Panc1 (cell line): ENCODE results near the gene SLIT3. TPM values are rescaled to one million over a fixed set of nuclear protein-coding genes. Genes with fewer than 3 reads are reported as not detected.

Experiments used
- ATAC-seq: fragments of 200-7000 bp; cut with Tn5 transposase; 2 replicates; pipeline ENCODE4 v1.9.1; 2020; ENCODE audit warnings: mild to moderate bottlenecking, moderate library complexity
- BruUV-seq: library from RNA; stranded (reverse); fragments of 400-500 nt; replicated peaks from 2 replicates; lab custom pipeline; 2021; lab: Mats Ljungman, UMichigan
- CTCF ChIA-PET: fragments of 300-600 bp; sonication (Branson Sonifier 250); formaldehyde crosslinking; loops from one replicate; lab custom pipeline; 2022; ENCODE audit warnings: antibody characterized with exemption; lab: Charles Lee
- POLR2A ChIA-PET: fragments of 300-600 bp; sonication (Branson Sonifier 250); formaldehyde crosslinking; loops from one replicate; lab custom pipeline; 2022; ENCODE audit warnings: antibody characterized with exemption; lab: Charles Lee
- DNase-seq: peaks from one replicate; pipeline ENCODE4 v3.0.0-alpha.2; 2010; ENCODE audit warnings: low read depth, low spot score
- H3K27ac ChIP-seq: 2 replicates; pipeline ENCODE4 v1.5.1; 2011; ENCODE audit warnings: mild to moderate bottlenecking, low read length, inconsistent platforms
- H3K27me3 ChIP-seq: fragments of 200-500 bp; sonication (Bioruptor generic); 2 replicates; pipeline ENCODE4 v1.6.0; 2014; ENCODE audit warnings: low read length, inconsistent platforms; ENCODE audit not compliant: control insufficient read depth, insufficient read depth
- H3K36me3 ChIP-seq: fragments of 200-500 bp; sonication (Bioruptor generic); 2 replicates; pipeline ENCODE4 v1.5.1; 2014; ENCODE audit warnings: inconsistent platforms, mild to moderate bottlenecking, low read length, moderate library complexity; ENCODE audit not compliant: control insufficient read depth, insufficient read depth
- H3K4me1 ChIP-seq: 2 replicates; pipeline ENCODE4 v1.5.1; 2011; ENCODE audit warnings: inconsistent platforms, mild to moderate bottlenecking, low read length, moderate library complexity; ENCODE audit not compliant: control insufficient read depth, insufficient read depth
- H3K4me3 ChIP-seq, 2 experiments: 2 replicates each; pipeline ENCODE4 v1.5.1; 2011 to 2012; ENCODE audit warnings: low read depth in 2 of 2, low read length in 2 of 2, mild to moderate bottlenecking in 2 of 2, inconsistent platforms in 1 of 2, moderate library complexity in 1 of 2
- H3K9me3 ChIP-seq: fragments of 200-500 bp; sonication (Bioruptor generic); 2 replicates; pipeline ENCODE4 v1.5.1; 2014; ENCODE audit warnings: low read depth, mild to moderate bottlenecking, inconsistent platforms, low read length, moderate library complexity; ENCODE audit not compliant: control insufficient read depth, insufficient read depth
- POLR2AphosphoS5 ChIP-seq: IDR thresholded peaks from 2 replicates; pipeline ENCODE4 v1.6.1; 2012; ENCODE audit warnings: mild to moderate bottlenecking, low read depth, low read length, moderate library complexity
- REST ChIP-seq, 2 experiments: IDR thresholded peaks; 2 replicates each; pipeline ENCODE4 v1.6.1; 2011 to 2012; ENCODE audit warnings: low read depth in 2 of 2, control low read depth in 1 of 2, low read length in 1 of 2, mild to moderate bottlenecking in 1 of 2, moderate library complexity in 1 of 2; ENCODE audit not compliant: insufficient read depth in 1 of 2
- SIN3A ChIP-seq: IDR thresholded peaks from 2 replicates; pipeline ENCODE4 v1.6.1; 2012; ENCODE audit warnings: low read depth, mild to moderate bottlenecking, low read length, moderate library complexity, borderline replicate concordance; ENCODE audit not compliant: insufficient read depth
- TCF7L2 ChIP-seq: IDR thresholded peaks from 2 replicates; pipeline ENCODE4 v1.6.1; 2011; ENCODE audit warnings: mild to moderate bottlenecking, low read depth, low read length, inconsistent platforms
- in situ Hi-C: cut with HindIII; loops from 2 replicates; pipeline ENCODE4 v1.10.0; 2016; ENCODE audit warnings: low sequenced_read_pairs, low pct_unique_long_range_greater_than_20kb
- intact Hi-C: fragments of 100-400 bp; cut with micrococcal nuclease; formaldehyde crosslinking; loops from one replicate; pipeline ENCODE4 v1.10.0; 2022; ENCODE audit not compliant: unreplicated experiment
- total RNA-seq: library from RNA; stranded (reverse); gene quantifications from one replicate; pipeline ENCODE4 v1.2.1, GENCODE V29; 2021; ENCODE audit not compliant: unreplicated experiment
- TF ChIP-seq, protein P1 (sequence below): fragments of 450-650 bp; IDR thresholded peaks from 2 replicates; pipeline ENCODE4 v1.5.1; 2017; ENCODE audit warnings: mild to moderate bottlenecking

The SLIT3 gene
- total RNA-seq, 1 experiment from 2014 or later = 26.4 TPM

DNA sequence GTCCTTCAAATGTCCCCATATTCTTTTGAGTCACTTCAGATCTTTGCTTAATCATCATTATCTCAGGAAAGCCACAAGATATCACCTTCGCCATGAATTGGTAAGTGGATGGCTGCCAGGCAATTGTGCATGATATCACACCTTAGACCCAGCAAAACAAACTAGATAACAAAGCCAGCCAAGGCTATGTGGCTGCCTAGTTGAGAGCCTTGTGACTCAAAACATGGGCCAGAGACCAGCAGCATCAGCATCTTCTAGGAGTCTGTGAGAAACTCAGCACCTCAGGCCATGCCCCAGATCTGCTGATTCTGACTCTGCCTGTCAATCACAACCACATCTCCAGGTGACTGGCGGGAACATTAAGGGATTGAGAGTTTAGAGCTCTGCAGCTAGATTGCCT, 82.8 kb downstream of the SLIT3 start:
- ATAC-seq = no peak
- no peaks in the 10 kb centered on the region for H3K9me3 ChIP-seq
- BruUV-seq = no TSS peak
- CTCF ChIA-PET = no interaction called here
- in situ Hi-C loops (no loop called here), intact Hi-C loops (no loop called here)
- no peak overlapping the region for H3K4me3 ChIP-seq
- no peak overlapping the region for H3K27ac ChIP-seq
- H3K36me3 ChIP-seq = no peaks in the 10 kb centered on the region
- TF ChIP-seq POLR2AphosphoS5 (no peak), TCF7L2 (no peak), REST (IDR thresholded peaks at IDR 0.05; ENCODE audit: insufficient read depth in 1 of 2, low read depth in 2 of 2, low read length in 1 of 2) (no peak), SIN3A (no peak)
- TF ChIP-seq, protein P1, sequence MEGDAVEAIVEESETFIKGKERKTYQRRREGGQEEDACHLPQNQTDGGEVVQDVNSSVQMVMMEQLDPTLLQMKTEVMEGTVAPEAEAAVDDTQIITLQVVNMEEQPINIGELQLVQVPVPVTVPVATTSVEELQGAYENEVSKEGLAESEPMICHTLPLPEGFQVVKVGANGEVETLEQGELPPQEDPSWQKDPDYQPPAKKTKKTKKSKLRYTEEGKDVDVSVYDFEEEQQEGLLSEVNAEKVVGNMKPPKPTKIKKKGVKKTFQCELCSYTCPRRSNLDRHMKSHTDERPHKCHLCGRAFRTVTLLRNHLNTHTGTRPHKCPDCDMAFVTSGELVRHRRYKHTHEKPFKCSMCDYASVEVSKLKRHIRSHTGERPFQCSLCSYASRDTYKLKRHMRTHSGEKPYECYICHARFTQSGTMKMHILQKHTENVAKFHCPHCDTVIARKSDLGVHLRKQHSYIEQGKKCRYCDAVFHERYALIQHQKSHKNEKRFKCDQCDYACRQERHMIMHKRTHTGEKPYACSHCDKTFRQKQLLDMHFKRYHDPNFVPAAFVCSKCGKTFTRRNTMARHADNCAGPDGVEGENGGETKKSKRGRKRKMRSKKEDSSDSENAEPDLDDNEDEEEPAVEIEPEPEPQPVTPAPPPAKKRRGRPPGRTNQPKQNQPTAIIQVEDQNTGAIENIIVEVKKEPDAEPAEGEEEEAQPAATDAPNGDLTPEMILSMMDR = no peak
- no peaks in the 10 kb centered on the region; the same call in 1 of the 2 replicates for H3K4me1 ChIP-seq
- no peak for DNase-seq
- POLR2A ChIA-PET = no interaction called here
- H3K27me3 ChIP-seq = no peaks in the 10 kb centered on the region

DNA sequence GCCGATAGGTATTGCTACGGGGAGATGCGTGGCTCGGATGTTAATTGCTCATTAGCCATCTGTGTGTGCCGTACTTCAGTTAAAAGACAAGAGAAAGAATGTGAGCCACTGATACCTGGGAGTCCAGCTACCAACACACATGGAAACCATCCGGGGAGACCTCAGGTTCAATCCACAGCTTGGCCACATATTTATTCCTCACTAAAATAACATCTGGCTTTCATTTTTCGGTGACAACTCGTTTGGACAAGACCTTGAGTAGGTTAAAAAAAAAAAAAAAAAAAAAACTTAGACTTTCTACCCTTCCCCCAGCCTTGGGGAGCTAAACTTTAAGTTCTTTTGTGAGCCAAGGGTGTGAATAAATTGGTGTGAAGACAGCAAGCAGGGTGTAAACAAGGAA, 84.1 kb downstream of the SLIT3 start:
- intact Hi-C loops = no loop called here

More for the DNA sequence above, 84.1 kb downstream of the SLIT3 start:
- in situ Hi-C loops = no loop called here
- H3K4me3 ChIP-seq = no peak overlapping the region
- no TSS peak for BruUV-seq
- no peaks in the 10 kb centered on the region for H3K36me3 ChIP-seq
- H3K9me3 ChIP-seq = no peaks in the 10 kb centered on the region
- POLR2A ChIA-PET = no interaction called here
- DNase-seq (no peak), ATAC-seq (no peak)
- no peaks in the 10 kb centered on the region; the same call in 1 of the 2 replicates for H3K4me1 ChIP-seq
- H3K27me3 ChIP-seq = no peaks in the 10 kb centered on the region
- TF ChIP-seq POLR2AphosphoS5 (no peak), SIN3A (no peak)
- TF ChIP-seq, protein P1 = no peak
- H3K27ac ChIP-seq = no peak overlapping the region
- CTCF ChIA-PET = no interaction called here
